Activated T-helper 17 cell treated with anti-CD3 and anti-CD28 coated beads, Interleukin-2, amount 50 U/mL, for 72 hours (primary cell): ENCODE results near the gene GID8. TPM values are rescaled to one million over a fixed set of nuclear protein-coding genes. Genes with fewer than 3 reads are reported as not detected.

Experiments
- ATAC-seq: fragments of 150-1000 bp; cut with Tn5 transposase; replicated peaks from 2 replicates; pipeline ENCODE4 v1.10.0; 2021; ENCODE audit warnings: mild to moderate bottlenecking, moderate library complexity
- H3K27ac Mint-ChIP-seq: one replicate; pipeline ENCODE4 v1.8.0; 2022; ENCODE audit warnings: mixed read lengths
- H3K27me3 Mint-ChIP-seq: one replicate; pipeline ENCODE4 v1.8.0; 2022; ENCODE audit warnings: mixed read lengths
- H3K36me3 Mint-ChIP-seq: one replicate; pipeline ENCODE4 v1.8.0; 2022; ENCODE audit warnings: low read depth, mild to moderate bottlenecking, mixed read lengths
- H3K4me1 Mint-ChIP-seq: one replicate; pipeline ENCODE4 v1.8.0; 2022; ENCODE audit warnings: mixed read lengths
- H3K4me3 Mint-ChIP-seq: one replicate; pipeline ENCODE4 v1.8.0; 2022; ENCODE audit warnings: mild to moderate bottlenecking, mixed read lengths
- H3K9me3 Mint-ChIP-seq: one replicate; pipeline ENCODE4 v1.8.0; 2022; ENCODE audit warnings: mixed read lengths
- total RNA-seq, 2 donors: library from RNA; stranded (reverse); gene quantifications; one replicate each; pipeline ENCODE4 v1.2.3, GENCODE V29; 2022

GID8 gene
- total RNA-seq, 2 donors from 2014 or later: 32.7 to 34.6 TPM

DNA sequence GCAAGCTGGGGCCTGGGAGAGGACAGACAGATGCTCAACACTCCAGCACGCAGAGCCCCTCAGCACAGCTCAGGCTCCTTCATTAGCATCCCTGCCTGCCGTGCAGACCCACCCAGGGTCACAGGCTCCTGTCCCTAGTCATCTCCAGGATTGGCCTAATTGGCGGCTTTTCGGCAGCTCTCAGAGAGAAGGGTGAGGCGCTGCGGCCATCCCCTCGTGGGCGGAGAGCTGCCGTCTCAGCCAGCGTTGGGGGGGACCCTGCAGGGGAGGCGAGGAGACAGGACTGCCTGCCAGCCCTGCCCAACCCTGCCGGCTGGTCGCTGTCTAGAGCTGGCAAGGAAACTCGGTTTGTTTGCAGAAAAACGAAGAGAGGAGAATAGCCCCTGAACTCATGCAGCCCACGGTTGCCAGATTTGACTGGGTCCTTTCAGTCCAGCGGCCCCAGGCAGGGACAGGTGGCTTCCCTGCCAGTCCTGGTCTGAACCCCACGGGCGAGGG is 42.0 kb downstream of the GID8 start:
- no peak for ATAC-seq
- Mint-ChIP-seq H3K4me3 (no peak overlapping the region), H3K4me1 (no peaks in the 10 kb centered on the region), H3K36me3 (no peaks in the 10 kb centered on the region), H3K9me3 (no peaks in the 10 kb centered on the region), H3K27ac (no peak overlapping the region), H3K27me3 (peaks cover 16% of the 10 kb centered on the region)

DNA sequence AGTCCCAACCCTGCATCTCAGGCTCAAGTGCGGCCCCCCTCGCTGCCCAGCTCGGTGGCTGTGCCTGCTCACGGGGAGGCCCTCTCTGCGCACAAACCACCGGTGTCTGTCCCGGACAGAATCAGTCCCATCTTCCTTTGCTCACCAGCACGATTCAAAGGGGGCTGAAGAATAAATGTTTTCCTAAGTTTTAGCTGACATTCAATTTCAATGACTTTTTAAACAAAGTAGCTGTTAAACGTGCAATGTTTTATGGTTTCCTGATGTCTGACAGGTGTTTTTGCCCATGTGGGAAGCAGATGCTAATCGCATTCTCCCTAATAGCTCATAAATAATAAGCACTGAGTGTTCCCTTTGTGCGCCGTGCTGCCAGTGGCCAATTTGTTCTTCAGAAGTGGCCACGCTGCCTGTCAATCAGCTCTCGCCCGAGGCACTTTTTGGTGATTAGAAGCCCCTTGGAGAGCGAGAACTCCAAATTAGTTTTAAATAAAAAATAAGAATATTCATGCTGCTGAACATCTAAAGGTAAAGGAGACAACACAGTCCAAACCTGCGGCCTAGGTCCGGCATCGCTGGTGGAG is 42.5 kb downstream of the GID8 start:
- Mint-ChIP-seq H3K4me1 (no peaks in the 10 kb centered on the region), H3K27me3 (peaks cover 15% of the 10 kb centered on the region), H3K36me3 (no peaks in the 10 kb centered on the region), H3K9me3 (no peaks in the 10 kb centered on the region), H3K4me3 (no peak overlapping the region), H3K27ac (no peak overlapping the region)
- no peak for ATAC-seq

DNA sequence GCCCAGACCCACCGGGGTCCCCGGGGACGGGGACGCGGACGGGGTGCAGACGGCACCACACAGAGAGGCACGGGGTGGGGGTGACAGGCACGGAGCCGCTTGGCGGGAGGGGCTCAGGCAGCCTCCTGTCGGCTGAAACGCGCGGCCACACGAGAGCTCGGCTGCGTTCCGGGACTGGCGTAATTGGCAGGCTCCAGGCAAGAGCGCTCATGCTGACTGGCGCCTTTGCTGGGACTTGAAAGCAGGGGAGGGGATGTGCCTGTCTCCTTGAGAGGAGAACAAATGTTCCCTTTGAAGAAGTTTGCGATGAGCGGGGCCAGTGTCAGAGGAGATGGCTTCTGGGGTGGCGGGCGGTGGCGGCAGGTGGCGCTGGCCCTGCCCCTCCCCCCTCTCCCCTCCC is 43.0 kb downstream of the GID8 start:
- Mint-ChIP-seq H3K36me3 (no peaks in the 10 kb centered on the region), H3K4me1 (no peaks in the 10 kb centered on the region), H3K27me3 (peaks cover 15% of the 10 kb centered on the region), H3K9me3 (no peaks in the 10 kb centered on the region), H3K4me3 (peak overlapping the region; percentile 7), H3K27ac (no peak overlapping the region)
- no peak for ATAC-seq

DNA sequence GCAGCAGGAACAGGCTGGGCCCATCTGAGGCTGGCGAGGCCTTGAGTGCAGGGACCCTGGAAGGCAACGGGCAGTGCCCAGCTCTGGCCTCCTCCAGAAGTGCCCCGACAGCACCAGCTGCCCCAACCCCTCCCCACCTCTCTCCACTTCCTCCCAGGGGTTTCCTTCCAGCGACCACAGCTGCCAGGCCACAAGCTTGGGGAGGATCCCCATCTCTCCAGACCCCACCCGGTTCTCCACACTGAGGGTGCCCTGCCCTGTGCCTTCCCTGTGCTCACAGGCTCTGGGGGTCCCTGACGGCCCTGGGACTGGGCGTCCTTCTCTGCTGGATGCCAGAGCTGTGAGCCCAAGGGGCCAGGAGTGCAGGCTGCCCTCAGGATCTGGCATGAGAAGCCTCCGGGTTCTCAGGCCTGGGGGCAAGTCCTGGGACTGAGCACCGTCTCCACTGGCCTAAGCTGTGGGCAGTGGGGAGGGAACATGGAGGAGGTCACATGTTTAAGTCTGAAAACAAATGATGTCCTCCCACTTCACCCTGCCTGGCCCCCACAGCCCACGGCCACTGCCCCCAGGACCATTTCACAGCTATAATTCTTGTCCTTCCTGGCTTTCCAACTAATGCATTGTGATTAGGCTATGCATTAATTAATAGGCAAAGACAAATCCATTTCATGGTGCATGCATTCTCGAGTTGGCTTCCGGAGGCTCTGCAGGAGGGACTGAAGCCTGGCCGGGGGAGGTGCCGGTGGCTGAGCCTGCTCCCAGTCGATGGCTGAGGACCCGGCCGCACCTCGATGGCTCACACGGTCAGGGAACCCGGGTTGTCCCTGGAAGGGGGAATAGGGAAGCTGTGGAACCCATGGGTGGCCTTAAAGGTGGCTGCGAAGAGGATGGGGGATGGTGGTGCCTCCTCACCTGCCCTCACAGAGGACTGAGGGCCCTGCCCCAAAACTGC is 44.5 kb downstream of the GID8 start:
- H3K4me3 Mint-ChIP-seq: peak overlapping the region; percentile 7
- no peaks in the 10 kb centered on the region for H3K9me3 Mint-ChIP-seq
- no peaks in the 10 kb centered on the region for H3K36me3 Mint-ChIP-seq
- ATAC-seq: no peak
- H3K4me1 Mint-ChIP-seq: no peaks in the 10 kb centered on the region
- no peak overlapping the region for H3K27ac Mint-ChIP-seq
- H3K27me3 Mint-ChIP-seq: peaks cover 9% of the 10 kb centered on the region

DNA sequence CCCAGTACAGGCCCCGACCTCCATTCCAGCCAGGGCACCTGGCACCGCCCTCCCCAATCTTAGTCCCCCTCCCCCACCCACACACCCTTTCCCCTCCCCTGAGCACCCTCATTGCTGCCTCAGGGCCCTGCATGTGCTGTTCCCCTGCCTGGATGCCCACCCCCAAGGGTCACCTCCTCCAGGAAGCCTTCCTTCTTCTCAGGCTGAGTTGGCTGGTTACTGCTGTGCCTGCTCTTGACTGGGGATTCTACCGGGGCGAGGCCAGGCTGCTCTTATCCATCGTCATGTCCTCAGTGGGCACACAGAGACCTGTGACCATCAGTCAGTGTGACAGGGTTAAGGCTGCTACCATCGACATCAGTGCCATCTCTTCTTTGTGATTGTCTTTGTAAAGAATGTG is 45.3 kb downstream of the GID8 start:
- Mint-ChIP-seq H3K4me1 (no peaks in the 10 kb centered on the region), H3K36me3 (no peaks in the 10 kb centered on the region), H3K27me3 (peaks cover 9% of the 10 kb centered on the region), H3K9me3 (no peaks in the 10 kb centered on the region), H3K4me3 (no peak overlapping the region), H3K27ac (no peak overlapping the region)
- no peak for ATAC-seq

DNA sequence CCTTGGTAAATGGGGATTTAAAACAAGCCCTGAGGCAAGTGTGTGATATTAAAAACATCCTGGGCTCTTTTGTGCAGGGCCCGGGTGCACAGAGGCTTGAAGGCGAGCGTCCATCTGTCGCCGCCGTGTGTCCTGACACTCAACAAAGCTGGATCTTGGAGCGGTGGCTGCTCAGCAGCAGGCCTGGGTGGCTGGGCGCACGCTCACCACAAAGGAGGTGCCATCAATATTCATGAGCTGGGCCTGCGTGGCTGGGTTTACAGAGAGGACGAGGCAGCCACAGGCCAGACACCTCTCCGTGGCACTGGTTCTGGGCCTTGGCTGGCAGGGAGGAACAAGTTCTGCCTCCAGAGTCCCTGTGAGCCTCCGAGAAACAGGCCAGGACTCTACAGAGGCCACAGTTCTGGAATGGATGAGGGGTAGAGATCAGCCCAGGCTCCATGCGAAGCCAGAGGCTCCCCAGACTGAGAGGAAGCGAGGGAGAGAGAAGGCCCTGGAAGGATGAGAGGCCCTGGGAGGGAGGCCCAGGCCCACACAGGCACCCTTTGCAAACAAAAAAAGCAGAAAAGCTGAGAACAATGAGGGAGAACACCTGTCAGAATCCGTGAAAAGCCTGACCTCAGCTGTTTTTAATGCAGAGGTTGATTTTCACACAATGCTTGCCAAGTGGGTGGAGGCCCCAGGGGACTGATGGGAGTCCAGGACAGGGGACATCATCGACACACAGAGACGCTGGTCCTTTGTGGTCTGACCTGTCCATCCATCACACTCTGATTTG is 46.9 kb downstream of the GID8 start:
- Mint-ChIP-seq H3K27me3 (peaks cover 6% of the 10 kb centered on the region), H3K4me1 (no peaks in the 10 kb centered on the region), H3K9me3 (no peaks in the 10 kb centered on the region), H3K27ac (no peak overlapping the region), H3K36me3 (no peaks in the 10 kb centered on the region), H3K4me3 (no peak overlapping the region)
- no peak for ATAC-seq

DNA sequence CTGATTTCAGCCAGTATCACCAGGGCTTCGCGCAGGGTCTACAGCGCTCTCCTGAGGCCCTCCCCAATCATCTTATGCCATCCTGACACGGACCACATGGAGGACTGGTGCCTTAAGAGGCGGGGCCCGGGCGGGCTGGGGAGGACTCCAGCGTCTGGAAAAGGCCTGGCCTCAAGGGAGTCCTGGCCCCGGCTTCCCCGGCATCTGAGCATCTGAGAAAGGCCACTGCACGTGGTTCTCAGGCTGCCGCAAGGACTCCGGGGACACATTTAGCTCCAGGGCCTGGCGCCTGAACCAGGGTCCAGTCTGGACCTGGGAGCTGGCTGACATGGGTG is 47.5 kb downstream of the GID8 start:
- H3K27ac Mint-ChIP-seq: no peak overlapping the region
- no peaks in the 10 kb centered on the region for H3K9me3 Mint-ChIP-seq
- H3K4me1 Mint-ChIP-seq: no peaks in the 10 kb centered on the region
- no peak overlapping the region for H3K4me3 Mint-ChIP-seq
- peaks cover 6% of the 10 kb centered on the region for H3K27me3 Mint-ChIP-seq
- no peak for ATAC-seq
- no peaks in the 10 kb centered on the region for H3K36me3 Mint-ChIP-seq

DNA sequence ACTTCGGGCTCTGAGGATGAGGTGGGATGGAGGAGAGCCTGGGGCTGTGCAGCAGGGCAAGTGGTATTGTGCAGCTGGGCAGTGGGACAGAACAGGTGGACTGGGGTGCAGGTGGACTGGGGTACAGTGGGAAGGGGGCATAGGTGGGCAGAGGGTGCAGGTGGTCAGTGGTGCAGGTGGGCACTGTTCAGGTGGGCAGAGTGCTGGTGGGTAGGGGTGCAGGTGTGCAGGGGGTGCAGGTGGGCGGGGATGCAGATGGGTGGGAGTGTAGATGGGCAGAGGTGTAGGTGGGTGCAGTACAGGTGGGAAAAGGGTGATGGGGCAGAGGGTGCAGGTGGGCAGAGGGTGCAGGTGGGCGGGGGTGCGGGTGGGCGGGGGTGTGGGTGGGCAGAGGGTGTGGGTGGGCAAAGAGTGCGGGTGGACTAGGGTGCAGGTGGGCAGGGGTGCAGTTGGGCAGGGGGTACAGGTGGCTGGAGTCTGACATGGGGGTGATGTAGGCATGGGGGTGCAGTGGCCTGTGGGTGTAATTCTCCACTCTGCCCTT is 48.4 kb downstream of the GID8 start:
- Mint-ChIP-seq H3K4me1 (no peaks in the 10 kb centered on the region), H3K27ac (no peak overlapping the region), H3K27me3 (peaks cover 8% of the 10 kb centered on the region), H3K36me3 (no peaks in the 10 kb centered on the region), H3K9me3 (no peaks in the 10 kb centered on the region), H3K4me3 (no peak overlapping the region)
- no peak for ATAC-seq

DNA sequence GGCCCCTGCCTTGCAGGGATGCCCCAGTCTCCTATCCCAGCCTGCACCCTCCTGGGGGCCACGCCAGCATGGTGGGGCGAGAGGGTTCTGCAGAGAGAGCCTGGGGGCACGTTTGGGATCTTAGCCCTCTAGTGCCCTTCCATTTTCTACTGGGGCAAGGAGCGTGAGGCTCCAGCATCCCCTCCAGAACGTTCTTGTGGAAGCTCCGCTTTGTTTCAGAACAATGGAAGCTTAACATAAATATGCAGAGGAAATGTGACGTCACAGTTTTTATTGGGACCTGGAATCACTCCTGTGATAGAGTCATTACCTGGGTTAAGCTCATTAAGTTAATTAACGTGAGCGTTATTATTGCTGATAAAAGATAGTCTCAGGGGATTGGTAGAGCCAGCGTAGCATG is 49.2 kb downstream of the GID8 start:
- no peaks in the 10 kb centered on the region for H3K9me3 Mint-ChIP-seq
- peaks cover 6% of the 10 kb centered on the region for H3K27me3 Mint-ChIP-seq
- no peak overlapping the region for H3K27ac Mint-ChIP-seq
- H3K36me3 Mint-ChIP-seq: no peaks in the 10 kb centered on the region
- no peak for ATAC-seq
- H3K4me1 Mint-ChIP-seq: no peaks in the 10 kb centered on the region
- H3K4me3 Mint-ChIP-seq: no peak overlapping the region

DNA sequence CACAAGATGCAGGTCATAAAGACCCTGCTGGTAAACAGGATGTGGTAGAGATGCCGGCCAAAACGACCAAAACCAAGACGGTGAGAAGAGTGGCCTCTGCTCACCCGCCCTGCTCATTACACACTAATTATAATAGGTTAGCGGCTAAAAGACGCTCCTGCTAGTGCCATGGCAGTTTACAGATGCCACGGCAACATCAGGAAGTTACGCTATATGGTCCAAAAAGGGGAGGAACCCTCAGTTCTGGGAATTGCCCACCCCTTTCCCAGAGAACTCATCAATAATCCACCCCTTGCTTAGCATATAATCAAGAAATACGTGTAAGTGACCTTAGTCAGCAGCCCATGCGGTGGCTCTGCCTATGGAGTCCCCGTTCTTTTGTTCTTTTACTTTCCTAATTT is 51.3 kb downstream of the GID8 start:
- ATAC-seq: peak; percentile 76
- peaks cover 4% of the 10 kb centered on the region for H3K27me3 Mint-ChIP-seq
- no peaks in the 10 kb centered on the region for H3K36me3 Mint-ChIP-seq
- no peaks in the 10 kb centered on the region for H3K4me1 Mint-ChIP-seq
- no peak overlapping the region for H3K27ac Mint-ChIP-seq
- peak overlapping the region; percentile 48 for H3K4me3 Mint-ChIP-seq
- H3K9me3 Mint-ChIP-seq: no peaks in the 10 kb centered on the region

DNA sequence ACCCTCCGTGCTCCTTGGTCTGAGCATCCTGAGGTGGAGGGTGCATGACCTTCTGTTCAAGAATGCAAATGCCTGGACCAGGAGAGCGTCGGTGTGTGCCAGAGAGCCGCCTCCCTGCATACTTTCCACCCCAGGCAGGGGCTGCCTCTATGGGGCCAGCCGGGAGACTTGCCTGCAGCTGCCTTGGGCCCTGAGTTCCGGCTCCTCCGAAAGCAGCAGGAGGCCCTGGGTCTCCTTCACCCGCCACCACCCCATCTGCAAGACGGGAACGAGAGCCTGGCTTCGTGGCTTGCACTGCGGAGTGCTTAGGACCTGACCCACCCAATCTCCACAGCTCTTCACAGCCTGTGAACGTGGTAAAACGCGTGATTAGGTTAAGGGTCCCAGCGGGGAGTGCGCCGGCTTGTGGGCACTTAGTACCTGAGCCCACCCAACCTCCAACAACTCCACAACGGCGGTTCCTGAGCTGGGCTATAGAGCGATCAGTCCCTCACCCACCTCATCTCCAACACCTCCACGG is 52.4 kb downstream of the GID8 start:
- no peak for ATAC-seq
- Mint-ChIP-seq H3K4me1 (no peaks in the 10 kb centered on the region), H3K36me3 (no peaks in the 10 kb centered on the region), H3K9me3 (no peaks in the 10 kb centered on the region), H3K27me3 (peaks cover 7% of the 10 kb centered on the region), H3K4me3 (no peak overlapping the region), H3K27ac (no peak overlapping the region)

DNA sequence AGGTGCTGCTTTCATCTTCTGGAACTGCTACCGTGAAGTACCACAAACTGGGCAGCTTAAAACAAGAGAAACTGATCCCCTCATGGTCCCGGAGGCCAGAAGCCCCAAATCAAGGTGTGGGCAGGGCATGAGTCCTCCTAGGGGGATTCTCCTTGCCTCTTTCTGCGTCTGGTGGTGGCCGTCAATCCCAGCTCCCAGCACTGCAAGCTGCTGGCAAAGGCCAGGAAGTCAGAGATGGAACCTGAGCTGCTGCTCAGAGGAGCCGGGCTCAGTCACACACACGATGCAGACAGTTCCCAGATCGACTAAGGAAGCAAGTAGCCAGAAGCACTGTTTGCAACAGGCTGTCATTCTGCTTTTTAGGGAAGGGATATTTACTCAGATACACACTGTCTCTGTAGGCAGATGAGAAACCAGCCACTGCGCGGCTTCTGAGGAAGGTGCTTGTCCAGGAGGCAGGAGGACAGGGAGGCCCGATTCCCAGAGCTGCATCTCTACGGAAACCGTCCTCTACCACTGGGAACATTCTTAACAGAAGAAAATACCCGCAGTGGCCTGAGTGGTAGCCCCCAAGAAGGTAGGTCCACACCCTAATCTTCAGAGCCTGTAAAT is 53.4 kb downstream of the GID8 start:
- H3K4me3 Mint-ChIP-seq: no peak overlapping the region
- H3K27ac Mint-ChIP-seq: no peak overlapping the region
- peaks cover 8% of the 10 kb centered on the region for H3K27me3 Mint-ChIP-seq
- ATAC-seq: no peak
- H3K36me3 Mint-ChIP-seq: no peaks in the 10 kb centered on the region
- H3K9me3 Mint-ChIP-seq: no peaks in the 10 kb centered on the region
- H3K4me1 Mint-ChIP-seq: no peaks in the 10 kb centered on the region

DNA sequence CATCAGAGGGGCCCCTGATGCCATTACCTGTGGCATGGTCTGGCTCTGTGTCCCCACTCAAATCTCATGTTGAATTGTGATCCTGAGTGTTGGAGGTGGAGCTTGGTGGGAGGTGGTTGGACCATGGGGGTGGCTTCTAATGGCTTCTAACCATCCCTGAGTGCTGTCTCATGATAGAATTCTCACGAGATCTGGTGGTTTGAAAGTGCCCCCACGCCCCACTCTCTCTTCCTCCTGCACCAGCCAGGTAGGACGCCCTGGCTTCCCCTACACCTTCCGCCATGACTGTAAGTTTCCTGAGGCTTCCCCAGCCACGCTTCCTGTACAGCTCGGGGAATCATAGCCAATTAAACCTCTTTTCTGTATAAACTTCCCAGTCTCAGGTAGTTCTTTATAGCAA is 53.9 kb downstream of the GID8 start:
- no peaks in the 10 kb centered on the region for H3K36me3 Mint-ChIP-seq
- H3K4me3 Mint-ChIP-seq: no peak overlapping the region
- H3K27ac Mint-ChIP-seq: no peak overlapping the region
- ATAC-seq: no peak
- peaks cover 10% of the 10 kb centered on the region for H3K27me3 Mint-ChIP-seq
- H3K9me3 Mint-ChIP-seq: no peaks in the 10 kb centered on the region
- no peaks in the 10 kb centered on the region for H3K4me1 Mint-ChIP-seq
